H1 (cell line): ENCODE measurements around the gene UBA3. TPM values are rescaled to one million over a fixed set of nuclear protein-coding genes. Genes with fewer than 3 reads are reported as not detected.

Source experiments
- CHD7 ChIP-seq: fragments of 300-600 bp; sonication (generic); IDR thresholded peaks from 2 replicates; pipeline ENCODE4 v1.7.1; 2012; ENCODE audit warnings: low read length, moderate library complexity, mild to moderate bottlenecking, inconsistent platforms; ENCODE audit not compliant: insufficient replicate concordance
- polyA plus RNA-seq, 7 experiments: library from polyadenylated mRNA; depleted of rRNA in 3 of 7; stranded (reverse) in 5 of 7; unstranded in 2 of 7; fragments of >200 nt in 5 of 7; fragments of 200-250 nt in 2 of 7; gene quantifications; 1 replicate in 5 of 7; 2 replicates in 1 of 7; 4 replicates in 1 of 7; pipeline versions ENCODE4 v1.2.1 to v1.2.3, GENCODE V29; 2011 to 2013; ENCODE audit warnings: missing spikeins in 2 of 7, mixed read lengths in 2 of 7
- total RNA-seq: library from RNA; stranded (reverse); fragmentation: NEBNext Ultra II Directional; extraction: Animal tissue kit (Norgen Biotek cat#: 25700); gene quantifications from 2 replicates; pipeline ENCODE4 v1.2.1, GENCODE V29; 2021

Gene UBA3
- total and polyA plus RNA-seq, 2 of the 8 experiments (the other 6 are each of a cell fraction or from before 2014, with no cell fraction given), result 40.8 to 97.8 TPM

- TF ChIP-seq CHD7, result no peak
Observed at GRCh38 chr3:69097407-69098086, 17.4 kb upstream of the UBA3 start (continued).
